GM19099 (cell line): ENCODE measurements around the gene LSM4.

Source experiments
- POLR2A ChIP-seq: IDR thresholded peaks from 3 replicates; pipeline ENCODE4 v1.6.1; 2011; ENCODE audit warnings: low read depth; ENCODE audit not compliant: insufficient read length; ENCODE audit errors: extremely low read depth

The LSM4 gene

GRCh38 chr19:18322759-18323460 is at the start of gene LSM4:
LSM4 (minus strand) TSS chr19:18323076; CDS start chr19:18323020, 56 bp downstream.
- TF ChIP-seq POLR2A: peak; percentile 92

- no peak for TF ChIP-seq POLR2A
Observed at GRCh38 chr19:18368504-18369222, 45.8 kb upstream of the LSM4 start.

- no peak for TF ChIP-seq POLR2A
Observed at GRCh38 chr19:18366021-18366435, 43.2 kb upstream of the LSM4 start.

DNA sequence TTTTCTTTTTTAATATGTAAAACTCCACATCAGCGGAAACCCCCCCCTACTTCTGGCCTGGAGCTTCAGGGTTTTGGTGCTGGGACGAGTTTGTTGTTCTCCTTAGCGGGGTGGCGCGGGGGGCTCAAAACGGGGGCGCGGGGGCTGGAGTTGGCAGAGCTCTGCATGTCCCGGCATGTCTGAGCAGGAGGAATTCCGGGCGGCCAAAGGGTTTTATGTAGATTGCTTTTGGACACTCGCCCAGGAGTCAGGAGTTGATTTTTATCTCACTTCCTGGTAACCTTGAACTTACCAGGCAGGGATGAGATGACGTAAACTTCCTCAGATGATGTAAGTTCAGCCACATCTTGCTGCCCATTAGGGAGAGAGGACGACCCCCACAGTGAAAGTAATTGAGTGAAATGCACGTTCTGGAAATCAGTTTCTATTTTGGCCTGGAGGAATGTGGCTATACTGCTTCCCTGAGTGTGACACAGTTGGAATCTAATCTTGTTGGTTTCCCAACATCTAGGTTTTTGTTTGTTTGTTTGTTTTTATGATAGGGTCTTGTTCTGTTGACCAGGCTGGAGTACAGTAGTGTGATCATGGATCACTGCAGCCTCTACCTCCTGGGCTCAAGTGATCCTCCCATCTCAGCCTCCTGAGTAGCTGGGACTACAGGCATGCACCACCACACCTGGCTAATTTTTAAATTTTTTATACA is 42.1 kb upstream of the LSM4 start:
- no peak for TF ChIP-seq POLR2A

DNA sequence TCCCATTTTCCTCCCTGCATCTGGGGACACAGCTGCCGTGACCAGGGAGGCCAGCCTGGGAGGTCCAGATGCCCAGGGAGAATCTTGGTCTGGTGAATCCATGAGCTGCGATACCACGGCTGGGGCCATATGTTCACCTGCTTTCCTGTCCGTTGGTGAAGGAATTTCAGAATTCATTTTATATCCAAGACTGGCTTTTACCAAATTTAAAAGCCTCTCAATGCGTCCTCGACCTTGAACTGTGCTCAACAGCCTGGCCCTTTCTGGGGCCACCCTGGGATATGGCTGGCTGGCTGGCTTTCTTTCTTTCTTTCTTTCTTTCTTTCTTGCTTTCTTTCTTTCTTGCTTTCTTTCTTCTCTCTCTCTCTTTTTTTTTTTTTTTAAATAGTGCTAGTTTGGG is 40.9 kb upstream of the LSM4 start:
- no peak for TF ChIP-seq POLR2A

DNA sequence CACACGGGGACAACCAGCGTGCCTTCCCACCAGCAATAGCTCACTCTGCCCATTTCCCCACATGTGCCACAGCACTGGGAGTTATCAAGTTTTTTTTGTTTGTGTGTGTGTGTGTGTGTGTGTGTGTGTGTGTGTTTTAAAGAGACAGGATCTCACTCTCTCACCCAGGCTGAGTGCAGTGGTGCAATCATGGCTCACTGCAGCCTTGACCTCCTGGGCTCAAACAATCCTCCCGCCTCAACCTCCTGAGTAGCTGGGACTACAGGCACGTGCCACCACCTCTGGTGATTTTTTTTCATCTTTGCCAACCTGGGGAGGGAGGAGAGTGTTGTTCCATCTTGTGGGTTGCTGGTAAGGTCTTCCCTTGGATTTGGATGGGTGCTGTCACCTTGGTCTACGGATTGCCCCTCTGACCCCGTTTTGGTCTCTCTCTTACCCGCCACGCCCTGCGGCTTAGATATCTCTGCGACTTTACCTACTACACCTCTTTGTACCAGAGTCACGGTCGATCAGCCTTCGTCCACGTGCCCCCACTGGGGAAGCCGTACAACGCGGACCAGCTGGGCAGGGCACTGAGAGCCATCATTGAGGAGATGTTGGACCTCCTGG is 40.2 kb upstream of the LSM4 start:
- no peak for TF ChIP-seq POLR2A

- TF ChIP-seq POLR2A: no peak
Observed at GRCh38 chr19:18361646-18362045, 38.8 kb upstream of the LSM4 start.

- TF ChIP-seq POLR2A: no peak
Observed at GRCh38 chr19:18357041-18357440, 34.2 kb upstream of the LSM4 start.

GRCh38 chr19:18353378-18354005 is 30.6 kb upstream of the LSM4 start:
- TF ChIP-seq POLR2A: no peak

- no peak for TF ChIP-seq POLR2A
Observed at GRCh38 chr19:18351544-18351943, 28.7 kb upstream of the LSM4 start.

DNA sequence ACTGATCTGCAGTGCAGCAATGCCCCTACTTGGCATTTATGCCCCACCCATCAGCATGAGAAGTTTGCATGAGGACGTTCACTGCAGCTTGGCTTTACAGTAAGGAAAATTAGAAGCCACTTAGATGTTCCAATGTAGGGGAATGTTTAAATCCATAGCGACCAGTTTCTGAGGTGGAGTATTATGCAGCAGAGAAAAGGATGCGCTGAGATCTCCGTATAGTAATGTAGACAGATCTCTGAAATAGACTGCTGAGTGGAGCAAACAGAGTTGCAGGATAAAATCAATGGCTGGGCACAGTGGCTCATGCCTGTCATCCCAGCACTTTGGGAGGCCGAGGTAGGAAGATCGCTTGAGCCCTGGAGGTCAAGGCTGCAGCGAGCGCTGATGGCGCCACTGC is 27.6 kb upstream of the LSM4 start:
- TF ChIP-seq POLR2A: no peak

- no peak for TF ChIP-seq POLR2A
Observed at GRCh38 chr19:18349524-18350128, 26.8 kb upstream of the LSM4 start.

GRCh38 chr19:18348171-18348570 is 25.3 kb upstream of the LSM4 start:
- no peak for TF ChIP-seq POLR2A

GRCh38 chr19:18346091-18346490 is 23.2 kb upstream of the LSM4 start:
- TF ChIP-seq POLR2A: no peak
